Neuronal stem cell (in vitro differentiated cells): ENCODE data around the gene MPRIP.
A peak's percentile ranks its signal among the peaks of the same experiment; 100 is the strongest.
"Not testable (repeated sequence)": the region's sequence is repeated elsewhere in the genome, so short reads cannot be mapped to it uniquely, and the experiment has no call there.

Source experiments
- DNase-seq: peaks from one replicate; pipeline ENCODE4 v3.0.0-alpha.2; 2013; ENCODE audit warnings: low spot score
- H2AFZ ChIP-seq: one replicate; pipeline ENCODE4 v1.6.1; 2013; ENCODE audit warnings: mild to moderate bottlenecking, low read length, inconsistent platforms
- H2AK5ac ChIP-seq: 2 replicates; pipeline ENCODE4 v1.6.1; 2013; ENCODE audit warnings: low read depth, mild to moderate bottlenecking, inconsistent platforms, low read length, moderate library complexity, mixed read lengths
- H2BK120ac ChIP-seq: 2 replicates; pipeline ENCODE4 v1.6.1; 2013; ENCODE audit warnings: low read depth, mild to moderate bottlenecking, inconsistent platforms, low read length, moderate library complexity, mixed read lengths
- H2BK12ac ChIP-seq: one replicate; pipeline ENCODE4 v1.6.1; 2013; ENCODE audit warnings: low read length, inconsistent platforms
- H2BK15ac ChIP-seq: 2 replicates; pipeline ENCODE4 v1.6.1; 2013; ENCODE audit warnings: mild to moderate bottlenecking, low read length, inconsistent platforms, mixed read lengths
- H2BK5ac ChIP-seq: one replicate; pipeline ENCODE4 v1.6.1; 2013; ENCODE audit warnings: inconsistent platforms, mild to moderate bottlenecking, low read length, moderate library complexity
- H3K14ac ChIP-seq: one replicate; pipeline ENCODE4 v1.6.1; 2013; ENCODE audit warnings: low read length, inconsistent platforms
- H3K18ac ChIP-seq: 2 replicates; pipeline ENCODE4 v1.6.1; 2013; ENCODE audit warnings: low read length, inconsistent platforms
- H3K23ac ChIP-seq: 2 replicates; pipeline ENCODE4 v1.6.1; 2013; ENCODE audit warnings: low read depth, mild to moderate bottlenecking, mixed read lengths, low read length, inconsistent platforms; ENCODE audit not compliant: poor library complexity
- H3K27ac ChIP-seq: replicated peaks from 3 replicates; pipeline ENCODE4 v1.5.1; 2013; ENCODE audit warnings: low read length, inconsistent platforms
- H3K27me3 ChIP-seq, 3 experiments: 2 replicates each; pipeline ENCODE4 v1.6.1; 2013; ENCODE audit warnings: low read length in 3 of 3, mild to moderate bottlenecking in 2 of 3, inconsistent platforms in 1 of 3, low read depth in 1 of 3, mixed read lengths in 1 of 3, moderate library complexity in 1 of 3; ENCODE audit not compliant: control insufficient read depth in 3 of 3, insufficient read depth in 3 of 3
- H3K36me3 ChIP-seq, 2 donors: replicated peaks in 1 of 2; 2 replicates each; pipeline ENCODE4 v1.6.1; 2013; ENCODE audit warnings: low read length in 2 of 2; ENCODE audit not compliant: control insufficient read depth in 2 of 2, insufficient read depth in 2 of 2
- H3K4ac ChIP-seq: 2 replicates; pipeline ENCODE4 v1.6.1; 2013; ENCODE audit warnings: inconsistent platforms, mild to moderate bottlenecking, low read length, moderate library complexity
- H3K4me1 ChIP-seq, 2 donors: 1 replicate in 1 of 2; 2 replicates in 1 of 2; pipeline ENCODE4 v1.6.1; 2013; ENCODE audit warnings: low read length in 2 of 2, low read depth in 1 of 2; ENCODE audit not compliant: control insufficient read depth in 2 of 2, insufficient read depth in 1 of 2
- H3K4me2 ChIP-seq: one replicate; pipeline ENCODE4 v1.6.1; 2013; ENCODE audit warnings: mild to moderate bottlenecking, low read length, inconsistent platforms; ENCODE audit not compliant: insufficient read depth, poor library complexity, severe bottlenecking
- H3K4me3 ChIP-seq, 2 donors: 2 replicates each; pipeline ENCODE4 v1.5.1; 2013; ENCODE audit warnings: low read length in 2 of 2, mild to moderate bottlenecking in 2 of 2, inconsistent platforms in 1 of 2, moderate library complexity in 1 of 2
- H3K79me1 ChIP-seq: one replicate; pipeline ENCODE4 v1.6.1; 2013; ENCODE audit warnings: low read depth, mild to moderate bottlenecking, inconsistent platforms, low read length, moderate library complexity
- H3K9ac ChIP-seq: one replicate; pipeline ENCODE4 v1.6.1; 2013; ENCODE audit warnings: mild to moderate bottlenecking, low read depth, low read length, inconsistent platforms; ENCODE audit not compliant: poor library complexity
- H3K9me3 ChIP-seq, 2 donors: replicated peaks in 1 of 2; 2 replicates each; pipeline versions ENCODE3 to v1.6.1; 2013; ENCODE audit warnings: low read length in 2 of 2, mild to moderate bottlenecking in 2 of 2, inconsistent platforms in 1 of 2, low read depth in 1 of 2, mixed read lengths in 1 of 2, moderate library complexity in 1 of 2; ENCODE audit not compliant: control insufficient read depth in 2 of 2, insufficient read depth in 1 of 2
- H4K8ac ChIP-seq: one replicate; pipeline ENCODE4 v1.6.1; 2013; ENCODE audit warnings: low read depth, mild to moderate bottlenecking, inconsistent platforms, low read length, moderate library complexity
- H4K91ac ChIP-seq: one replicate; pipeline ENCODE4 v1.6.1; 2013; ENCODE audit warnings: low read length, low read depth, mild to moderate bottlenecking, inconsistent platforms; ENCODE audit not compliant: poor library complexity
- WGBS, 2 donors: extraction: QIAGEN DNeasy Blood & Tissue Kit; methylation state at CpG; one replicate each; pipeline ENCODE4 v1.1.7; 2013; ENCODE audit warnings: missing lambda C conversion rate in 2 of 2, mixed read lengths in 1 of 2; ENCODE audit not compliant: insufficient read length in 2 of 2, insufficient replicate concordance in 1 of 2; ENCODE audit errors: extremely low coverage in 2 of 2; 5-methylcytosine and 5-hydroxymethylcytosine counted together

MPRIP gene

GRCh38 chr17:17136221-17136620 lies 94.0 kb downstream of the MPRIP start:
- H4K91ac ChIP-seq = not testable (repeated sequence)

DNA sequence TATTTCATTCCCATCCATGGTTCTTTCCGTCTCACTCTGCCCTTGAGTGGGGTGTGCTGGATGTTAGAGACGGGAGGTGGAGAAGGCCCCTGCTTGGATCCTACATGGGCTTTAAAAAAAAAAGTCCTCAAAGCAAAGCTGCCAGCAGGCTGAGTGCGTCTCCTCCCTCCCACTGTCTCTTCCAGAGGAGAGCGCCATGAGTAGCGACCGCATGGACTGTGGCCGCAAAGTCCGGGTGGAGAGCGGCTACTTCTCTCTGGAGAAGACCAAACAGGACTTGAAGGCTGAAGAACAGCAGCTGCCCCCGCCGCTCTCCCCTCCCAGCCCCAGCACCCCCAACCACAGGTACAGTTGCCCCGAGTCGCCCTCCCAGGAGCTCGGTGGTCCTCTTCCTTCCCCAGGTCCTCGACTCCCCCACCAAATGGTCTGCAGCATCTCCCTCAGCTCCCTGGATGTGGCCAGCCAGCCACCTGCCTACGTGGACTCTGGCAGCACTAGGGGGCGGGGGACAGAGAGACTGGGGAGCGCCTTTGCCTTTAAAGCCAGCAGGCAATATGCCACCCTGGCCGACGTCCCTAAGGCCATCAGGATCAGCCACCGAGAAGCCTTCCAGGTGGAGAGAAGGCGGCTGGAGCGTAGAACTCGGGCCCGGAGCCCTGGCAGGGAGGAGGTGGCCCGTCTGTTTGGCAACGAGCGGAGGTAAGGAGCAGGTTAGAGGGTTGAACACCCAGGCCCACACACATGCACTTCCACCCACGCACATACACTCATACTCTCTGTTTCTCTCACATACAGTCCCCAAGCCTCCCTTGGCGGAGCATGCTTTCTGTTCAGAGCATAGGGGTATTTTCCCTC lies 95.7 kb downstream of the MPRIP start:
- no peak overlapping the region for H3K27ac ChIP-seq
- no peak overlapping the region for H3K4me2 ChIP-seq
- H2AFZ ChIP-seq = no peak overlapping the region
- H2BK12ac ChIP-seq = no peak overlapping the region
- no peaks in the 10 kb centered on the region for H3K79me1 ChIP-seq
- no peak overlapping the region for H3K9ac ChIP-seq
- no CpG with 5 or more reads among the region's 30 CpGs for WGBS, 2 donors
- H2BK5ac ChIP-seq = no peak overlapping the region
- H4K8ac ChIP-seq = no peak overlapping the region
- no peak overlapping the region for H2BK120ac ChIP-seq
- no peak overlapping the region for H2AK5ac ChIP-seq
- no peak overlapping the region for H3K4ac ChIP-seq
- no peaks in the 10 kb centered on the region for H3K27me3 ChIP-seq
- H3K36me3 ChIP-seq = peaks cover 20 to 81% of the 10 kb centered on the region in 2 donors
- H3K4me3 ChIP-seq = no peak overlapping the region
- H2BK15ac ChIP-seq = no peak overlapping the region
- H3K4me1 ChIP-seq = peaks cover 0 to 7% of the 10 kb centered on the region in 2 donors
- no peak for DNase-seq
- no peak overlapping the region for H4K91ac ChIP-seq
- no peak overlapping the region for H3K14ac ChIP-seq
- no peak overlapping the region for H3K18ac ChIP-seq
- H3K9me3 ChIP-seq = no peaks in the 10 kb centered on the region
- no peak overlapping the region for H3K23ac ChIP-seq

More at GRCh38 chr17:17136221-17136620, 94.0 kb downstream of the MPRIP start:
- not testable (repeated sequence) for H3K27ac ChIP-seq, H2BK15ac ChIP-seq, DNase-seq, H3K27me3 ChIP-seq, H3K9me3 ChIP-seq, H3K4me3 ChIP-seq, H2AFZ ChIP-seq, H2BK120ac ChIP-seq, H3K4me2 ChIP-seq, H3K23ac ChIP-seq, H3K18ac ChIP-seq, H2AK5ac ChIP-seq, H4K8ac ChIP-seq, H2BK12ac ChIP-seq, H3K4ac ChIP-seq, H3K14ac ChIP-seq, H3K79me1 ChIP-seq
- no CpG with 5 or more reads among the region's 5 CpGs for WGBS, 2 donors
- Histone ChIP-seq H2BK5ac (peak overlapping the region; percentile 14), H3K9ac (peak overlapping the region; percentile 10), H3K4me1 (peaks cover 10 to 21% of the 10 kb centered on the region in 2 donors), H3K36me3 (peaks cover 22 to 80% of the 10 kb centered on the region in 2 donors)

- no peak overlapping the region for H3K14ac ChIP-seq
- H3K27ac ChIP-seq = no peak overlapping the region
- H2BK120ac ChIP-seq = no peak overlapping the region
- H2BK5ac ChIP-seq = no peak overlapping the region
- H3K9ac ChIP-seq = no peak overlapping the region
- no peak overlapping the region for H3K4ac ChIP-seq
- no peak overlapping the region for H3K4me2 ChIP-seq
- H3K18ac ChIP-seq = no peak overlapping the region
- no peak for DNase-seq
- no peak overlapping the region for H2AFZ ChIP-seq
- H3K36me3 ChIP-seq = peaks cover 32 to 86% of the 10 kb centered on the region in 2 donors
- H3K23ac ChIP-seq = no peak overlapping the region
- no peak overlapping the region for H2BK12ac ChIP-seq
- H4K91ac ChIP-seq = no peak overlapping the region
- WGBS, 2 donors = no CpG with 5 or more reads among the region's 7 CpGs
- H3K9me3 ChIP-seq = no peaks in the 10 kb centered on the region
- no peak overlapping the region for H2AK5ac ChIP-seq
- H3K4me1 ChIP-seq = peaks cover 0 to 1% of the 10 kb centered on the region in 2 donors
- H4K8ac ChIP-seq = no peak overlapping the region
- no peak overlapping the region for H2BK15ac ChIP-seq
- no peaks in the 10 kb centered on the region for H3K79me1 ChIP-seq
- no peaks in the 10 kb centered on the region for H3K27me3 ChIP-seq
- H3K4me3 ChIP-seq = no peak overlapping the region
Observed at GRCh38 chr17:17139972-17140589, 97.8 kb downstream of the MPRIP start.

DNA sequence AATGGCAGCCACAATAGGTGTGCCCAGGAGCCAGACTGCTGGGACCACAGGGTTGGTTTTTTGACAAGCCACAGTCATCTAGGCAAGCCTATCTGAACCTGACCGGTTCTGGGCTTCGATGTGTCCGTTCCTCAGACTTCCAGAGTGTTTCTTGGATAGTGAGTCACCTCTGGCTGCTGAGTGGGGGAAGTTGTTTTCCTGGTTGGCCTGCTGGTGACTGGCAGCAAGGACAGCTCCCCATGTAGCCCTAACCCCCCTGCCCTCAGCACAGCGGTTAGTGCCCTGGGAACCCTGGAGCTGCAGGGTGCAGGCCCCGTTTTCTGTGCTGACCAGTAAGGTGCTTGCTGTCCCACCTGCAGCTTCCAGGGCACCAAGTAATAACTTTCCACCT lies 98.3 kb downstream of the MPRIP start:
- WGBS, 2 donors = no CpG with 5 or more reads among the region's 5 CpGs
- H3K4ac ChIP-seq = no peak overlapping the region
- no peaks in the 10 kb centered on the region for H3K9me3 ChIP-seq
- H2BK120ac ChIP-seq = no peak overlapping the region
- no peak overlapping the region for H3K4me3 ChIP-seq
- no peak overlapping the region for H3K14ac ChIP-seq
- H3K4me1 ChIP-seq = peaks cover 0 to 1% of the 10 kb centered on the region in 2 donors
- H3K36me3 ChIP-seq = peaks cover 32 to 86% of the 10 kb centered on the region in 2 donors
- H2BK12ac ChIP-seq = no peak overlapping the region
- no peak overlapping the region for H3K9ac ChIP-seq
- H2AK5ac ChIP-seq = no peak overlapping the region
- DNase-seq = no peak
- H3K79me1 ChIP-seq = no peaks in the 10 kb centered on the region
- H2AFZ ChIP-seq = no peak overlapping the region
- H2BK5ac ChIP-seq = no peak overlapping the region
- no peak overlapping the region for H3K18ac ChIP-seq
- no peaks in the 10 kb centered on the region for H3K27me3 ChIP-seq
- no peak overlapping the region for H3K4me2 ChIP-seq
- no peak overlapping the region for H2BK15ac ChIP-seq
- no peak overlapping the region for H3K27ac ChIP-seq
- H4K91ac ChIP-seq = no peak overlapping the region
- H3K23ac ChIP-seq = no peak overlapping the region
- no peak overlapping the region for H4K8ac ChIP-seq
